ENCODE results near the gene ANKRD39.

The ANKRD39 gene

GRCh38 chr2:96888072-96889011, 30.5 kb upstream of the ANKRD39 start:
- DNase-seq (ENCODE audit: low read depth in 1 of 2, low spot score in 1 of 2): no peak

- DNase-seq (ENCODE audit: low read depth in 1 of 2, low spot score in 1 of 2): no peak
Observed at GRCh38 chr2:96887493-96888012, 29.7 kb upstream of the ANKRD39 start.

- DNase-seq (ENCODE audit: low read depth in 1 of 2, low spot score in 1 of 2): no peak
Observed at GRCh38 chr2:96885432-96886347, 27.9 kb upstream of the ANKRD39 start.

DNA sequence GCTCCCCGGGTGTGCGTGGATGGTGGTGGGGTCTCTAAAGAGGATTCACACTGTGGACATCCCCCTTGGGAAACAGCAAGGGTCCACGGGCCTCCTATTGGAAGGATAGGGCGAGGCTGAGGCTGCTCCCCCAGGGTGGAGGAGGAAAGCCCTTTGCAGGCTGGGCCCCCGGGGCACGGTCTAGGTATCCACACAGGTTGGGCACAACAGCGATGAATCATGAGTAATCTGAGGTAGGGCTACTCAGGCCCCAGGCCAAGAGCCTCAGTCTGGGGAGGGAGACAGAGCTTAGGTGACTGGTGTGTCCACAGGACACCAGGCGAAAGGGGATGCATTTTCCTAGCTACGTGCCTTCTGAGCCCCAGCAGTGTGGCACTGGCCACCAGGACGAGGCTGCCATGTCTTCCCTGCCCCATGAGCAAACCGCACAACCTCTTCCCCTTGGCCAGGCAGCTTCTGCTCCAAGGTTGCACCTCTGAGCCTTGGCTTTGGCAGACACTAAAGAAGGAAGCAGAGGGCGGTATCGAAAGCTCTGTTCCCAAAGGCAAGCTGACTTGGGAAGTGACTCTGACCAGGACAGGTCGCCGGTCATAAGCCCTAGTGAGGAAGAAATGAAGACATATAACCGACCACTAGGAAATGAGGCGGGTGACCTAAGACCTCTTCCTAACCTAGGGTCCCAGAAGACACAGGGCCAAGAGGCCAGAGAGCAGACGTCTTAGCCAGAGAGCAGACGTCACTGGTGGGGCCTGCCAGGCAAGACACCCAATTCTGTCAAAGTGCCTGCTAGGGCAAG, 26.7 kb upstream of the ANKRD39 start:
- no peak for DNase-seq (ENCODE audit: low read depth in 1 of 2, low spot score in 1 of 2)

GRCh38 chr2:96883306-96883705, 25.5 kb upstream of the ANKRD39 start:
- DNase-seq (ENCODE audit: low read depth in 1 of 2, low spot score in 1 of 2): no peak

GRCh38 chr2:96882906-96883305, 25.1 kb upstream of the ANKRD39 start:
- DNase-seq (ENCODE audit: low read depth in 1 of 2, low spot score in 1 of 2): no peak

- DNase-seq (ENCODE audit: low read depth in 1 of 2, low spot score in 1 of 2): no peak
Observed at GRCh38 chr2:96882230-96882629, 24.4 kb upstream of the ANKRD39 start.

- no peak for DNase-seq (ENCODE audit: low read depth in 1 of 2, low spot score in 1 of 2)
Observed at GRCh38 chr2:96881349-96882195, 23.8 kb upstream of the ANKRD39 start.

DNA sequence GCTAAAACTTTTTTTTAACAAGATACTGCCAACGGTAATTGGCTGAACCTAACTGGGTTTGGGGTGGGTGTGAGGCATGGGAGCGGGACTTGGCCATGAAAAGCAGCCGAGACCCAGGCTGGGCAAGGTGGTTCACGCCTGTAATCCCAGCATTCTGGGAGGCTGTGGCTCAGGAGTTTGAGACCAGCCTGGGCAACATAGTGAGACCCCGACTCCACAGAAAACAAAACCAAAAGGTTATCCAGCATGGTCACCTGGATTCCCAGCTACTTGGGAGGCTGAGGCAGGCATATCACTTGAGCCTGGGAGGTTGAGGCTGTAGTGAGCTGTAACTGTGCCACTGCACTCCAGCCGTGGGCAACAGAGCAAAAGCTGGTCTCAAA, 23.1 kb upstream of the ANKRD39 start:
- no peak for DNase-seq (ENCODE audit: low read depth in 1 of 2, low spot score in 1 of 2)

DNA sequence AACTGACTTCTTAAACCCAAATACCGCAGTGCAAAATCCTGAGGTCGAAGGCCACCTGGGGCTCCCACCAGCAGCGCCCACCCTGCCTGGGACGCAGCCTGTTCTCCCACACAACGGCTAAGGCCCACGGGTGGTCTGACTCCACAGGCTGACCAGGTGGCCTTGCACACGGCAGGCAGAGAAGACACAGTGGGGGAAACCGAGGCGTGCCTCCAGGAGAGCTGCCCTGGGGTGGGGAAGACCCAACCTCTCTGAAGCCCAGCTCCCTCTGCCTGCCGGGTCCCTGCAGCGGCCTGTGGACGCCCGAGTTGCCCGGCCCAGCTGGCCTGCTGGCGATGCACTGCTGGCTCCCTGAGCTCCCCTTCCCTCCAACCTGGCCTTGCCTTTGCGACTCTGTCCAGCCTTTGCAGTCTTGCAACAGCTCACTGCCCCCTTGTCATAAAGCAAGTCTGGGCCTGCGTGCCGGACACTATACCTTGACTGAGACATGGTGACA, 21.8 kb upstream of the ANKRD39 start:
- DNase-seq (ENCODE audit: low read depth in 1 of 2, low spot score in 1 of 2): no peak

DNA sequence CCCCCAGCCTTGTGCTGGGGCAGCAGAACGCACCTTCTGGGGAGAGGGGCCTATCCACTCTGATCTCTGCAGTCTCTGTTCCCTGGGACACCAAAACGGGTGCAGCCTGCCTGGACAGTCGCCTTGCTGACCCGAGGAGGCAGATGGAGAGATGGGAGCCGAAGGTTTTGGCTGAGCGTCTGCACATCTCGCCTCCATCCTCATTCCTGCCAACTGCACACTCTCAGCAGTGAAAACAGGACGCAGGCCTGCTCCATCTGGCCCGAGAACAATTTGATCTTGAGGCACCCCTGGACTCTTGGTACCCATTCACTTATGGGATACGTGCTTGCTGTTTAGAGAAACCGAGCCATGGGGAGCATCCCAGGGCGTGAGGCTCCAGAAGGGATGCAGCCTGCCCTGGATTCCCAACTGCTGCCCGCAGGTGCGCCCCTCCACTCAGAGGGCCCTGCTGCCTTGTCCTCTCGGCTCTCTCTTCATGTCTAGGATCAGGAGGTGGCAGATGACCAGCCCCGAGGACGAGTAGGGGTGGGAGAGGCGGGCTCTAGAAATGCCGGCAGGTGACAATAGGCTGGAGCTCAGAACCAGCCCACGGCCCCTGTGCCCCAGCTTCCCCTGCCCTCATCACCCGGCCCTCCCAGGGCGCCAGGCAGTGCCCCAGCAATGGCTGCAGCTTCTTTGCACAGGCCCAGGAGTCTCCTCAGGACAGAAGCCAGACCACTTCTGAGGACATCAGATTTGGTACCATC, 21.2 kb upstream of the ANKRD39 start:
- no peak for DNase-seq (ENCODE audit: low read depth in 1 of 2, low spot score in 1 of 2)

DNA sequence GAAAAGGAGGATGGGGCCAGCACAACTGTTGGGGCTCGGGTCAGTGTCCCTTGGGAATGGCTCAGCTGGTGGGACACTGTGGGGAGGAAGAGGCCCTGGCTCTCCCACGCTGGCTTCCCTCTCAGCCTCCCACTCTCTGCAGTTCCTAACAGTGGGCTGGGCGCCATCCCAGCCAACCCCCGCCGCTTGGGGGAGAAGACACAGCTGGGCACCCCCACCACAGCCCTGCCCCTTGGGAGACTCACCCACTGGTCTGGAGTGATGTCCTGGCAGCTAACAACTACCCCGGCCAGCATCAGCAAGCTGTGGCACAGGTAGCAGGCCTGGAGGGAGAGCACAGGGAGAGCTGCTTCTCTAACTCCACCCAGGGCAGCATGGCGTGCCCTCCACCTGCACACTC, 20.4 kb upstream of the ANKRD39 start:
- DNase-seq (ENCODE audit: low read depth in 1 of 2, low spot score in 1 of 2): no peak

DNA sequence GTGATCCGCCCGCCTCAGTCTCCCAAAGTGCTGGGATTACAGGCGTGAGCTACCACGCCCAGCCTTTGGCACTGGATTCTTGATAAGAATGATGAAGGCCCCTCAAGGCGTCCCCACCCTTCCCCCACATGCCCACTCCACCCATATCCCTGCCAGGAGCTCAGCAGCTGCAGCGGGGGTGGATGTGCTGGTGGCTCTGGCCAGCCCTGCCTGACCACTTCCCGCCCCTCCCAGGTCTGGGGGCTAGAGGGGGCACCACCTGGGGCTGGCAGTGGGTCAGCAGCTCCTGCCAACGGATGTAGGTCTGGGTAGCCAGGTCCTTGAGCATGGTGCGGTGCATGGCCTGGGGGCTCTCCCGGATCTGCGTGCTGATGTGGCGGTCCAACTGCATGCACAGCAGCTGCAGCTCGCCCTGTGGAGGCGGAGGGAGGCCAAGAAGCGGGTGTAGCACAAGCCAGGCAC, 19.8 kb upstream of the ANKRD39 start:
- DNase-seq (ENCODE audit: low read depth in 1 of 2, low spot score in 1 of 2): no peak

GRCh38 chr2:96877042-96877451, 19.2 kb upstream of the ANKRD39 start:
- DNase-seq (ENCODE audit: low read depth in 1 of 2, low spot score in 1 of 2): no peak

DNA sequence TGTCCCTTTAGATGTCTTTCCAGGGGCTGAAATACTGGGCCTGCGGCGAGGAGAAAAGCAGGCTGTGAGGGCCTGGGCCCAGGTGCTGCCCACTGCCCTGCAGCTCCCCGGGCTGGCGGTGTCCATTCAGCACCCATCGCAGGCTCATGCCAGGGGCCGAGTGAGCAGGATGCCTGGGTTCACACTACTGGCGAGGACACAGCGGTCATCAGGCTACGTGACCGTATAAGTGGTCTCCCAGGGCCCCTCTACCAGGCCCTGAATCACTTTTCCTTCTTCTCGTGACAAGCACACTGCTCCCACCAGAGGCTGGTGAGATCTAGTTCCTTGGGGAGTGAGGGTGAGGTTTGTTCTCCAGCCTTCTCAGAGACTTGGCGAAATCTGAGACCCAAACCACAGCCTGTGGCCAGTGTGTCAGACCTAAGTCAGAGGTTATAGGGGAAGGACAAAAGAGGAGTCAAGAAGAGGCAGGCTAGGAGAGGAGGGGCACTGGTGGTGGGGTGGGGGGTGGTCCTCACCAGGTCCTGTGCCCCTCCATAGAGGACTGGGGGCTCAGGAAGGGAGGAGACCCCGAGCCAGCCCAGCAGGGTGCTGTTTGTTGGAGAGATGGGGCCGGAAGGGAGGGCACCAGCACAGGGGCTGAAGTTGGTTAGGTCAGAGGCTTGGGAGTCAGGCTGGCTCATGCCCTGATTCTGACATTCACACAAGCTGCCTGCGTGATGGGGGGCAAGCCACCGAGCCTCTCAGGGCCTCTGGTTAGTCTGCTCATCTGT, 18.6 kb upstream of the ANKRD39 start:
- no peak for DNase-seq (ENCODE audit: low read depth in 1 of 2, low spot score in 1 of 2)

DNA sequence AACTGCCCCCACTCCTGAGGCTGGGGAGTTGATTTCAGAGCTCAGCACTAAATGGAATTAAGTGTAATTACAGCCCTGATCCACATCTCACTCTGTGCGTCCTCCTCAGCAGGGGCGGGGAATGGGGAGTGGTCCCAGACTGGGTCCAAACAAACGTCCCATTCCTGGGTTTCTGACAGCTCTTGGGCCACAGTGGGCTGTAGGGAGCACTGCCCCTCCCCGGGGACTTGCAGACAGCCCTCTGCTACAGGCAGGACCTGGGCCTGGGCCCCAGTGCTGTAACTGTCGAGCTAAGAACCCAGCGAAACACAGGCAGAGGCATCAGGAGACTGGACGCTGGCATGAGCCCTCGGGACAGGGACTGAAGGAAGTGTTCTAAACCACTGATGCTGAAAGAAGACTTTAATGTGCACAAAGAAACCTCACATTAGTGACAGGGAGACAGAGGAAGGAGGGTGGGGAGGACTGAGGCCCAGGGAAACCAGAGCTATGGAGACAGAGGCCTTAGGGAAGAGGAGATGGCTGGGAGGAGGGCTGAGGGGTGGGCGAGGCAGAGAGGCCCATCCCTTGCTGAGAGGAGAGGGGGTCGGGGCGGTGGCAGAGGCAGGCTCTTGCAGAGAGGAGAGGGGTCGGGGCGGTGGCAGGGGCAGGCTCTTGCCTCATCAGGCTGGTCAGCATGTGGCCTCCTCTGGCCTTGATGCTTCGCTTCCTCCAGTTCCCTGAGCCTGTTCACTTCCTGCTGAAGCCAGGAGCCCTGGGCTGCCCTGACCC, 17.9 kb upstream of the ANKRD39 start:
- no peak for DNase-seq (ENCODE audit: low read depth in 1 of 2, low spot score in 1 of 2)

- DNase-seq (ENCODE audit: low read depth in 1 of 2, low spot score in 1 of 2): no peak
Observed at GRCh38 chr2:96874198-96874831, 16.5 kb upstream of the ANKRD39 start.
